Osteocyte (in vitro differentiated cells): ENCODE results near the gene MPG. TPM values are rescaled to one million over a fixed set of nuclear protein-coding genes. Genes with fewer than 3 reads are reported as not detected.
A peak's percentile ranks its signal among the peaks of the same experiment; 100 is the strongest.

Experiments
- DNase-seq: peaks from one replicate; pipeline ENCODE4 v3.0.0; 2021; ENCODE audit warnings: mixed read lengths; ENCODE audit not compliant: unreplicated experiment; ENCODE audit errors: extremely low spot score
- H3K27ac Mint-ChIP-seq: one replicate; pipeline ENCODE4 v1.8.0; 2021; ENCODE audit warnings: mild to moderate bottlenecking, mixed read lengths; ENCODE audit not compliant: unreplicated experiment
- H3K27me3 Mint-ChIP-seq: one replicate; pipeline ENCODE4 v1.8.0; 2021; ENCODE audit warnings: mixed read lengths; ENCODE audit not compliant: unreplicated experiment
- H3K36me3 Mint-ChIP-seq: one replicate; pipeline ENCODE4 v1.8.0; 2021; ENCODE audit warnings: mixed read lengths; ENCODE audit not compliant: unreplicated experiment
- H3K4me1 Mint-ChIP-seq: one replicate; pipeline ENCODE4 v1.8.0; 2021; ENCODE audit warnings: mixed read lengths; ENCODE audit not compliant: unreplicated experiment
- H3K4me3 Mint-ChIP-seq: one replicate; pipeline ENCODE4 v1.8.0; 2021; ENCODE audit warnings: mild to moderate bottlenecking, moderate library complexity, mixed read lengths; ENCODE audit not compliant: unreplicated experiment
- H3K9me3 Mint-ChIP-seq: one replicate; pipeline ENCODE4 v1.8.0; 2021; ENCODE audit warnings: mixed read lengths; ENCODE audit not compliant: unreplicated experiment
- CTCF ChIP-seq: fragments of 200-600 bp; sonication (generic); IDR thresholded peaks from 2 replicates; pipeline ENCODE4 v1.5.0; 2021; ENCODE audit warnings: antibody characterized with exemption, mild to moderate bottlenecking, moderate library complexity
- total RNA-seq: library from RNA; stranded (reverse); gene quantifications from 2 replicates; pipeline ENCODE4 v1.2.1, GENCODE V29; 2021

The MPG gene
- total RNA-seq, 1 donor from 2014 or later = 71.6 TPM

- H3K36me3 Mint-ChIP-seq = peaks cover 15% of the 10 kb centered on the region
- peaks cover 23% of the 10 kb centered on the region for H3K4me1 Mint-ChIP-seq
- no peak overlapping the region for H3K4me3 Mint-ChIP-seq
Observed at GRCh38 chr16:100989-101388, 23.0 kb downstream of the MPG start.

GRCh38 chr16:101586-101985, 23.6 kb downstream of the MPG start:
- peak overlapping the region; percentile 38 for H3K27ac Mint-ChIP-seq
- H3K36me3 Mint-ChIP-seq = peaks cover 15% of the 10 kb centered on the region
- H3K9me3 Mint-ChIP-seq = no peaks in the 10 kb centered on the region
- no peak for DNase-seq
- TF ChIP-seq CTCF = no peak
- H3K27me3 Mint-ChIP-seq = no peaks in the 10 kb centered on the region
- no peak overlapping the region for H3K4me3 Mint-ChIP-seq
- H3K4me1 Mint-ChIP-seq = peaks cover 23% of the 10 kb centered on the region

More at GRCh38 chr16:100989-101388, 23.0 kb downstream of the MPG start:
- Mint-ChIP-seq H3K27ac (no peak overlapping the region), H3K9me3 (no peaks in the 10 kb centered on the region), H3K27me3 (no peaks in the 10 kb centered on the region)
- TF ChIP-seq CTCF = no peak
- DNase-seq = no peak

- DNase-seq = no peak
- Mint-ChIP-seq H3K27ac (peak overlapping the region; percentile 31), H3K27me3 (no peaks in the 10 kb centered on the region), H3K4me3 (no peak overlapping the region), H3K36me3 (peaks cover 15% of the 10 kb centered on the region), H3K4me1 (peaks cover 20% of the 10 kb centered on the region), H3K9me3 (no peaks in the 10 kb centered on the region)
- TF ChIP-seq CTCF = no peak
Observed at GRCh38 chr16:102060-102855, 24.2 kb downstream of the MPG start.

- no peak for DNase-seq
- TF ChIP-seq CTCF = no peak
- H3K4me1 Mint-ChIP-seq = peaks cover 16% of the 10 kb centered on the region
- no peak overlapping the region for H3K4me3 Mint-ChIP-seq
- H3K27me3 Mint-ChIP-seq = no peaks in the 10 kb centered on the region
- no peaks in the 10 kb centered on the region for H3K9me3 Mint-ChIP-seq
- peaks cover 15% of the 10 kb centered on the region for H3K36me3 Mint-ChIP-seq
- H3K27ac Mint-ChIP-seq = no peak overlapping the region
Observed at GRCh38 chr16:104355-104754, 26.3 kb downstream of the MPG start.

GRCh38 chr16:104928-105327, 26.9 kb downstream of the MPG start:
- no peaks in the 10 kb centered on the region for H3K9me3 Mint-ChIP-seq
- no peak for DNase-seq
- H3K4me3 Mint-ChIP-seq = no peak overlapping the region
- peaks cover 19% of the 10 kb centered on the region for H3K36me3 Mint-ChIP-seq
- no peak for TF ChIP-seq CTCF
- no peaks in the 10 kb centered on the region for H3K27me3 Mint-ChIP-seq
- no peak overlapping the region for H3K27ac Mint-ChIP-seq
- H3K4me1 Mint-ChIP-seq = peaks cover 16% of the 10 kb centered on the region
